AG09319 (cell line): ENCODE results near the gene LAMA5.

Experiments
- DNase-seq: peaks from one replicate; pipeline ENCODE4 v3.0.0-alpha.2; 2010; ENCODE audit warnings: low read depth; ENCODE audit errors: extremely low read depth
- TF ChIP-seq, protein P1 (sequence below): IDR thresholded peaks from 2 replicates; pipeline ENCODE4 v1.5.1; 2011; ENCODE audit warnings: low read depth, mild to moderate bottlenecking, inconsistent platforms, low read length, moderate library complexity

Gene LAMA5

DNA sequence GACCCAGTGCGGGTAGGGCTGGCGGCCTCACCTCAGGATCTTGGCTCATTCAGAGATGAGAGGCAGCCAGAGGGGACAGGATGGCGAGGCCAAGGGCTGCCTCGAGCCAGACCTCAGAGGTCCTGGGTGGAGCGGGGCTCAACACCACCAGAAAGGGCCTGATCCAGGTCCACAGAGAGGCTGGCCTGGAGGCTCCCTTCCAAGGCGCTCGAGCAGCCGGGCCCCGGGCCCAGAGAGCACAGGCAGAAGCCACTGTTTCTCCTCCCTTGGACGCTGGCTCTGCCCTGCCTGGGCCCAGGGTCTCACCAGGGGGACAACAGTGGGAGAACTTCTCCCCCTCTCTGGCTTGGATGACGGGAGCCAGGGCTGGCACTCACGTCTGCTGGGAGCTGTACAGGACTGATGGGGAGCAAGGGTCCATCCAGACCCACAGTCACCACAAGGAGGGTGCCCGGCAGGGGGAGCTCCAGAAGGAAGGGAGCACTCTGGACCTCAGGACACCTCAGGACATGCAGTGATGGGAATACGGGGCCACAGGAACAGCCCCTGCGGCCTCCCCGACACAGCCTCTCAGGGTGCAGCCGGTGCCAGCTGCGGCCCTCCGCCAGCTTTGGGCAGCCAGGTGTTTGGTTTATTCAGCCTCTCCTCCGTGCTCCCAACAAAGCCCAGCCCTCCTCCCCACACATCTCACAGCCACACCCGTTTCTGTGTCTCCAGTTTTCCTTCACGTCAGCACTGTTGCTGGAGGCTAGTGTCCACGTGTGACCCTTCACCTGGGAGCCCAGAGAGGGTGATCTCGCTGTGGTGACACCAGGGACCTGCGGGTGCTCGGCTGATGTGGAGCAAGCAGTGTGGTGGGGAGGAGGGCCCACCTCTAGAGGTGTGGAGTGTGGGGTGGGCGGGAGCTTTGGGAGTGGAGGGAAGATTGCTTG lies 28.5 kb upstream of the LAMA5 start:
- DNase-seq: no peak
- TF ChIP-seq, protein P1, sequence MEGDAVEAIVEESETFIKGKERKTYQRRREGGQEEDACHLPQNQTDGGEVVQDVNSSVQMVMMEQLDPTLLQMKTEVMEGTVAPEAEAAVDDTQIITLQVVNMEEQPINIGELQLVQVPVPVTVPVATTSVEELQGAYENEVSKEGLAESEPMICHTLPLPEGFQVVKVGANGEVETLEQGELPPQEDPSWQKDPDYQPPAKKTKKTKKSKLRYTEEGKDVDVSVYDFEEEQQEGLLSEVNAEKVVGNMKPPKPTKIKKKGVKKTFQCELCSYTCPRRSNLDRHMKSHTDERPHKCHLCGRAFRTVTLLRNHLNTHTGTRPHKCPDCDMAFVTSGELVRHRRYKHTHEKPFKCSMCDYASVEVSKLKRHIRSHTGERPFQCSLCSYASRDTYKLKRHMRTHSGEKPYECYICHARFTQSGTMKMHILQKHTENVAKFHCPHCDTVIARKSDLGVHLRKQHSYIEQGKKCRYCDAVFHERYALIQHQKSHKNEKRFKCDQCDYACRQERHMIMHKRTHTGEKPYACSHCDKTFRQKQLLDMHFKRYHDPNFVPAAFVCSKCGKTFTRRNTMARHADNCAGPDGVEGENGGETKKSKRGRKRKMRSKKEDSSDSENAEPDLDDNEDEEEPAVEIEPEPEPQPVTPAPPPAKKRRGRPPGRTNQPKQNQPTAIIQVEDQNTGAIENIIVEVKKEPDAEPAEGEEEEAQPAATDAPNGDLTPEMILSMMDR: no peak; the same call in none of the 2 replicates

DNA sequence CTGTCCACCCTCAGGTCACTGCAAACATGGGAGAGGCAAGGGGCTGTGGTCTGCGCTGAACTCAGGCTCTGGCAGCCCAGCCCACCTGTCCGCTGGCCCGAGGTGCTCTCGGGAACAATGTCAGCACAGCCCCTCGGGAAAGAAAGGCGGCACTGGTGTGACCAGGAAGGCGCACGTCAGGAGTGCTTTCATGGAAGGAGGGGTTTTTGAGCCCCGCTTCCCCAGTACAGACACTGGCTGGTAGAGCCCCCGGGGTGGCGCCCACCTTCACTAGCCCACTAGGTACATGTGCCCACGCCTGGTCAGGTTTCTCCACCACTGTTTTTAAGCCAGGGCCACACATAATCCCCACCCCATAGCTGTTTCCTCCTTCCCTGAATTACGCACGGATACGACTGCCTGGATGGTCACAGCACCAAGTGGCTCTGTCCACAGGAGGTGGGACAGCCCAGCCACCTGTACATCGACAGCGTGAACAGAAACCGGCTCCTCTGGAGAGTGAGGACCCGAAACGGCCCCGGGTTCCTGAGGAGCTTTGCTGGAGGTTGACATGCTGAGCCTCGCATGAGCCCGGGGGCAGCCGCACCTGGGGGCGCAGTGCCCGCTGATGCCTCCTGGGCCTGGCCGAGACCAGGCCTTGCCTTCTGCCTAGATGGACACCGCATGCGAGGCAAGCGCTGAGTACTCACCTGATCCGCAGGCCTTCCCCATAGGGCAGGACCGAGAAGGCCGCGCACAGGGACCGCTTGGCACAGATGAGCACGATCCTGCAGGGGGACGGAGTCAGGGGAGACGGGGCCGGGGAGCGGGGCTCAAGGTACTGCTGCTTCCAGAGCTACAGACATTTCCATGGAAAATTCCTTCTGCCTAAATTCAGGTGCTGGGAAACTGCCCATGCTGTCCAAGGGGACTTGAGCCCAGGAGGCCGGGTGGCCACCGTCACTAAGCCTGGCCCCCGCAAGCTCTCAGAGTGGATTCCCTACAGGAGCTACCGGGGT lies 27.4 kb upstream of the LAMA5 start:
- DNase-seq: no peak
- TF ChIP-seq, protein P1: no peak

DNA sequence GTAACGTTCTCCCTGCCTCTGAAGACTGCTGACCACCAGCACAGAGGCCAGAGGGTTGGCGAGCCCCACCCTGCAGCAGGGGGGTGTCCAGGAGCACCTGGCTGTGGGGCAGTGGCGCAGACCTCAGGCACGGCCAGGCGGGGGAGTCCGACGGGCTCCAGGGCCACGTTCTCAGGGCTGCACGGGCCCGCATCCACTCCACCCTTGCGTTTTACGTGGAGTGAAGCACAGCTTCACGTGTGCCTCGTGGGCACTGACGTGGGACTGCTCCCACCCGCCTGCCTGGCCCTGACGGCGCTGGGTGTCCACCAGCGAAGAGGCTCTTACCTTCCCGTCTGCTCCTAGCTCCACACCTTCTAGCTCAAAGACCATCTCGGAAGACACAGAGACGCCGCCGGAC lies 26.7 kb upstream of the LAMA5 start:
- TF ChIP-seq, protein P1: no peak

DNA sequence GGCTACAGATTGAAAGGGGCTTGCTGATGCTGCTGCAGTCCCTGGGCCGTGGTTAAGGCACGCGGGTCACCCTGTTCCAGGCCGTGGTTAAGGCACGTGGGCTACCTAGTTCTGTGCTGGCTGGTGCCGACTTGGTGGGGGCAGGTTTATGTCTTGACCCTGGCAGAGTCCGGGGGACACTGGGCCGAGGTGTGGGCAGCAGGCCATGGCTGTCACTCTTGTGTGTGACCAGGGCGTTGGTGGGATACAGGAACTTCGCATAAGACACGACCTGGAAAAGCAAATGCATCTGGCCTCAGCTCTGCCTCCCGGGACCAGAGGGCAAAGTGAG lies 26.2 kb upstream of the LAMA5 start:
- TF ChIP-seq, protein P1: no peak
- DNase-seq: no peak

More for the DNA sequence above, 26.7 kb upstream of the LAMA5 start:
- no peak for DNase-seq

DNA sequence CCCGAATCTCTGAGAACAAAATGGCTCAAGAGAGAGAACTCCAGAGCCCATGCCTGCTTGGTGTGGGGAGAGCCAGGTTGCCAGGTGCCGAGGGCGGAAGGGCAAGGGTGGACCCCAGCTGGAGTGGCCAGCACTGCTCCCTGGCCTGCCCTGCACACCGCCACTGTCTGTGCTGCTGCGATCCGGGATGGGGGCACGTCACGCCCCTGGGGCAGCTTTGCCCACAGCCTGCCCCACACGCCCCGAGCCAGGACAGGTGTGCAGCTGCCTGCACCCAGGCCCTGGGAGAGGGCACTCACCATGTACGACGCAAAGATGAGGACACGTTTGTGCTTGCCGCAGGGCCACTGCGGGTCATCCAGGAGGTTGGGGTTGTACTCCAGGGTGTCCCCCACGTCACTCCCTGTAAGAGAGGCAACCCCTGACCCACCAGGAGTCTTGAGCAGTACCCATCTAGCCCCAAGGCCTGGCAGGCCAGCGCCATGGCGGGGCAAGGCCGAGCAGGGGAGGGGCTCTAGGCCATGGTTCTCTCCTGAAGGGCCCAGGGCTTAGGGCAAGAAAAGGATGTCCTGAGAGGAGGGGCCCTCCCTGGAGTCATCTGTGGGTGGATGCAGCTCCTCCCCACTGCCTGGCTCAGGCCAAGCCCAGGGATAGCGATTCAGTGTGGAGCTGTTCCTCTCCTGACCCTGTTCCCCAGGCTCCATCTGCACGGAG lies 25.7 kb upstream of the LAMA5 start:
- TF ChIP-seq, protein P1: no peak
- no peak for DNase-seq

DNA sequence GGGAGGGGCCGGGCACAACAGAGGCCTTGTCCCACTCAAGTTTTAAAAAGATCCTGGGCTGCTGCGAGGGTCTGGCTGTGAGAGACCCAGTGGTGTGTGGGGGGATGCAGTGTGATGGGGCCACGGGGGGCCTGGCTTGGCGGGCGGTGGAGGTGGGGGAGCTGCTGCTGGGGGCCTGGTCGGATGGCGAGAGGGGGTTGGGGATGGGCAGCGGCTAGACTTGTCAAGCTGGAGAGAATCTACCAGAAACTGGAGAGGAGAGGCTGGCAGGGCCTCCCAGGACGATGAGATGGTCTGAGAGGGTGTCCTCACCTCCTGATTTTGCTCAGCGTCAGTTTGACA lies 24.9 kb upstream of the LAMA5 start:
- TF ChIP-seq, protein P1: no peak
- no peak for DNase-seq
